Measurements from ENCODE around the gene QDPR.

Gene QDPR

DNA sequence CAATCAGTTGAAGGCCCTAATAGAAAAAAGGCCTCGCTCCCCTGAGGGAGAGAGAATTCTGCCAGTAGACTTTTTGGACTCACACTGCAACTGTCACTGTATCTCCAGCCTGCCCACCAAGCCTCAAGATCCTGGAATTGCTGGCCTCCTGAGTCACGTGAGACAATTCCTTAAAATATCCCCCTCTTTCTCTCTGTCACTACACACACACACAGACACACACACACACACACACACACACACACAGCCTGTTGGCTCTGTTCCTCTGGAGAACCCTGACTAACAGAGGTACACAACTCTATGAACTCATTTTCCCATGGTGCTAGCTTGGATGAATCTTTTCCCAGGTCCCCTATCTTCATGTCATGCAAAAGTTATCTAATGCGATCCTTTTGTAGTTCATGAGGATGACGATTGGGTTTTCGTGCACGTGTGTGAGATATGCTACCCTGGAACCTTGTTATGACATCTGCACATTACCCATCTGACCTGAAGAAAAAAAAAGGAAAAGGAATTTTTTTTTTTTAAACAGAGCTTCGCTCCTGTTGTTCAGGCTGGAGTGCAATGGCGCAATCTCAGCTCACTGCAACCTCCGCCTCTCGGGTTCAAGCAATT lies 16.8 kb upstream of the QDPR start:
- DNase-seq (ENCODE audit: low read depth): no peak
- no peak for TF ChIP-seq CTCF (IDR thresholded peaks at IDR 0.05; ENCODE audit: insufficient read depth, low read depth, low read length, missing control alignments)
- H3K4me3 ChIP-seq (ENCODE audit: low read length): no peak overlapping the region

GRCh38 chr4:17526695-17527477 lies 15.0 kb upstream of the QDPR start:
- no peak for TF ChIP-seq CTCF (IDR thresholded peaks at IDR 0.05; ENCODE audit: insufficient read depth, low read depth, low read length, missing control alignments)
- no peak for DNase-seq (ENCODE audit: low read depth)

DNA sequence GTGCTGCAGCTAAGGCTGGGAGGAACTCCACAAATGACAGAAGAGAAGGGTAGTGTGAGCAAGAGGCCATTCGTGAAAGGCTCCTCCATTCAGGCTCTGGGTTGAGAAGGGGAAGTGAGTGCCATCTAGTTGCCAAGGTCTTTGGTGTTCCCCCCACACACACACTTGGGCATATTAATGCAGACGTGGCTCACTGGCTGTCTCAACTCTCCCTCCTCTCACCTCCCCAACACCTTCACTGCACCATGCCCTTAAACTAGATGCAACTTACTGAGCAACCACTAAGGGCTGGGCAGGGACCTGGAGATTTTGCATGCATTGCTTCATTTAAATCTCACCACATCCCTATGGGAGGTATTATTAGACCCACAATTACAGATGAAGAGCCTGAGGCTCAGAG lies 11.8 kb upstream of the QDPR start:
- no peak overlapping the region for H3K4me3 ChIP-seq (ENCODE audit: low read length)
- no peak for TF ChIP-seq CTCF (IDR thresholded peaks at IDR 0.05; ENCODE audit: insufficient read depth, low read depth, low read length, missing control alignments)
- no peak for DNase-seq (ENCODE audit: low read depth)

More at GRCh38 chr4:17526695-17527477, 15.0 kb upstream of the QDPR start:
- no peak overlapping the region for H3K4me3 ChIP-seq (ENCODE audit: low read length)

DNA sequence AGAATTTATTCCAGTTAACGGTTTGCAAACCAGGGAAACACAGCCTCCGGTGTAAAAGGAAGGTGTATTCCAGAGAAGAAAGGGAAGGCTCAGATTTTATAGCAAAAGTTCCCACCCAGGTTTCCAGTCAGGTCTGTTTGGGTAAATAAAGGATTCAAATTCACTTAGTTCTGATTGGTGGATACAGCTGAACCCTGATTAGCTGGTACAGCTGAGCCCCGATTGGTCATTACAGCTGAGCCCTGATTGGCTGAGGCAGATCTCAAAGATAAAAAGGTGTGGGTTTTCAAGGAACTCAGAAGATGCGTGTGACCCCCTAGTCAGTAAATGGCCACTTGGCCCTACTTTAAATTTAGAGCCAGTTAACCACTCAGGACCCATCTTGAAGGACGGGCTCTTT lies 9.7 kb upstream of the QDPR start:
- no peak for TF ChIP-seq CTCF (IDR thresholded peaks at IDR 0.05; ENCODE audit: insufficient read depth, low read depth, low read length, missing control alignments)
- DNase-seq (ENCODE audit: low read depth): no peak
- H3K4me3 ChIP-seq (ENCODE audit: low read length): no peak overlapping the region

- DNase-seq (ENCODE audit: low read depth): no peak
- TF ChIP-seq CTCF (IDR thresholded peaks at IDR 0.05; ENCODE audit: insufficient read depth, low read depth, low read length, missing control alignments): no peak
- H3K4me3 ChIP-seq (ENCODE audit: low read length): no peak overlapping the region
Measured at GRCh38 chr4:17517664-17518063, 5.8 kb upstream of the QDPR start.

DNA sequence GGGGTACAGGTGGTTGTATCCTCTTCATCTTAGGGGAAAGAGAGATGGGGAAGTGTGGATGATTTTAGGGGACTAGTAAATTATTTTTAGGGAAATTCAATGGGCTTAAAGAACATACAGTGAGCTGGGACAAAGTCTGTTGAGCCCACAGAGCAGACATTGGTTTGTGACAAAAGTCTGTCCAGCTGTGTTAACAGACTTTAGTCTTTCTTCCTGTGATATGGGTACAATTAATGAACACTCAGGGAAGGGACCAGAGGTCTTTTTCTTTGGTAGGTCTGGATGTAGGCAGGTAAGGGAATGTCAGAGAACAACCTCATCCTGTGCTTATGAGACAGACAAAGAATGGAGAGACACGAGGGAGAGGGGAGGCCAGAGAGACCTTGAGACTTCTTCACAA lies 5.1 kb upstream of the QDPR start:
- DNase-seq (ENCODE audit: low read depth): no peak
- no peak overlapping the region for H3K4me3 ChIP-seq (ENCODE audit: low read length)
- TF ChIP-seq CTCF (IDR thresholded peaks at IDR 0.05; ENCODE audit: insufficient read depth, low read depth, low read length, missing control alignments): no peak

Measured in epithelial cell of esophagus (primary cell).